Smooth muscle cell of the brain vasculature (primary cell): ENCODE data around the gene SH3RF3.

Source experiments
- DNase-seq: peaks from one replicate; pipeline ENCODE4 v3.0.0-alpha.2; 2012; ENCODE audit warnings: low read depth, low spot score

The SH3RF3 gene

DNA sequence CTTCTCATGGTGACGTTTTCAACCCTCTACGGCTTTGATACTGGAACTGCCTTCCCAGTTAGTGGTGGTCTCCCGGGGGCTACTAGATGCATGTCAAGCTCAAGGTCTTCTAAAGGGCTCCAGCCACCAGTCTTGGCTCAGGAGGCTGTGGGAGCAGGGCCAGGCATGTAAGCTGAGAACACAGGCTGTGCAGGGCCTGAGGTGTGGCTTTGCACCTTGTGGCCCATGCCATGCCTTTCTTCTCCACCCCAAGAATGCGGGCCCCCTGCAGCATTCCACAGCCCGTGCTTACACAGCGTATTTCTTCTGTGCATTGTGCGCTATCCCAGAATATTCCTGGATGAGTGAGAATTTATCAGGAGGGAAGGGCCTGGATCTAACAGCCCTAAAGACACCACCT is 339.9 kb downstream of the SH3RF3 start:
- DNase-seq = no peak

GRCh38 chr2:109471658-109472057 is 342.7 kb downstream of the SH3RF3 start:
- no peak for DNase-seq

DNA sequence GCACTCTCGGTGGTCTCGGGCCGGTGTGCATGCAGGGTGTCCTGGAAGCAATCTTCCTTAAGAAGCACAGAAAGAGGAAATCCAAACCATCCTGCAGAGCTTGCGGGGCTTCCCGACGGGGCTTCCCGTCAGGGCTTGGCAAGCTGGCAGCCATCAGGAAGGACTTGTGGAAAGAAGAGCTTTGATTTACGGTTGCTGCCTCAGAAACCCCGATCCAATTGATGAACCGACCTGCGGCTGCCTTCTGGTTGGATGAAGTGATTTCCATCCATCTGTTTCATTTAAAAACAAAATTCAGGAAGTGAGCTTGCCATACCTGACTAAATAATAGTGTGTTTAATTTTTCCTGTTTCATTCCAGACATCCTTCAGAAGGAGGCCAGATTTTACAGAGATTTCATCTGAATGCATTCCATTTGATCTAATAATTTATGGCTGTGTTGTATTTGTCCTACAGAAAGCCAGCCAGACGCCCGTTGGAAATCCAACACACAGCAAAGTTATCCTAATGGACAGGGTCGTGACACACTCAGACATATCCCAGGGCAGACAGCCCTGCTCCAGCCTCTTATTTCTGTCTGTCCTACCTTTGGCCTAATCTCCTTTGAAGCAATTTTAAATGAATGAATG is 343.4 kb downstream of the SH3RF3 start:
- no peak for DNase-seq

DNA sequence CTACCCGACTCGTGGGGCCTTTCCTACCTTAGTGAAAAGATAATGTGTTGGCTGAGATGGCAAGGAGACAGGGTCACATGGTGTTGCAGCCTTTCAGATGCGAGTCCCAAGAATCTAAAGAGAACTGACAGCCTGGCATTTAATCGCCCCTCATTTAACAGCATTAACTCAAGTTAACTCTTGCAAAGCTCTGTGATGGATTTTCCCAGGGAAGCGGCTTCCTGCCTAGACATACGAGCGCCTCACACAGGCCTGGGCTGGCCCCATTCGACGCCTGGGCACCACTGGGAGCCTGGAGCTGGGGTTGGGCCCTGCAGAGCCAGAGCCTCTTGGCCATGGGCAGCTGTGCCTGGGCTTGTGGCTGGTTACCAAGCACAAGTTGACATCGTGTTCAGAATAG is 344.0 kb downstream of the SH3RF3 start:
- DNase-seq = no peak

DNA sequence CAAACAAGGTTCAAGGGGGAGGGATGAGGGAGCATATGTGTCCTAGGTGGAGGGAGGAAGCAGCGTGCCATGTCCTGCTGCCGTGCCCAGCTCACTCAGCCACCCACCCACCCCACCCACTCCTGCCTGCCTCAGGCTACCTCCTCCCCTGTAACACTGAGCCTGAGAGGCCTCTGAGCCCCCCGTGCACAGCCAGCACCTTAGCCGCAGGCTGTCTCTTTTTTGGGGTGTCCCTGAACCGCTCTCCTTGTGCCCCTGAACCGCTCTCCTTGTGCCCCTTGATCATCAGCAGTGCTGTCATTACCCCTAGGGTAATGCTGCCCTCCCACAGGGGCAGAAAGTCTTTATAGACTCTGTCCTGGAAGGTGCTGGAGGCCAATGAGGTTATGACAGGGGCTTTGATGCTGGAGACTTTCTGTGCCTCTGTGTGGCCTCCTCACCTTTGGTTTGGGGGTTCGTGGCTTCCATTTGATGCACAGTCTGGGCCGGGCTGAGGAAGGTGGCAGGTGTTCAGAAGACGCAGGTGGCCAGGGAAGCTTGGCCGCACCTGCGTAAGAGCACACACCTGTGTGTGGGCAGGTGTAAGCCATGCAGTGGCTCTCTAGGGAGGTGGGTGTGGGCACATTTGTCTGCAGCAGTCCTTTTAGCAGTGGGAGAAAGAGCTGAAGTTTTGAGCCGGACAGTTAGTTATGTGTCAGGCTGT is 344.8 kb downstream of the SH3RF3 start:
- no peak for DNase-seq

DNA sequence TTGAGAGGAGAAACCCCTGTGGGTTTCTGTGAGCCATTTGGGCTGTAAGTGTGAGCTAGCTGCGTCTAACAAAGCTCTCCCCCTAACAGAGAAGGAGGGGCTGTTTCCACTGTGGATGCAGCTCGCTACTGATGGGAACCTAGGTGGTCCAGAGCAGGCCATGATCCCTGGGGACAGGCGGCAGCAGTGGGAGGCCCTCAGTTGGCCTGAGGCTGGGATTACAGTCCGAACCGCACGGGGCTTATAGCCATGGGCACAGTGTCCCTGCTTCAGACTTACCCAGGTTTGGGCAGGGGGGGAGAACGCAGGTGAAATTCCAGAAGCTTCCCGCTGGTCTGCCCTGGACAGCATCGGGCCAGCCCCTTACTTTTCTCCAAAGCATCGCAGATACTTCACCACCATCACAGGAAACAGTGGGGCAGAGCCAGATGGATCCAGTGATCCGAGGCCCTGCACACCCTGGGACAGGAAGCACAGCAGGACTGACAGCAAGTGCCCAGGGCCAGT is 345.4 kb downstream of the SH3RF3 start:
- DNase-seq = no peak

- DNase-seq = no peak
These were observed 346.7 kb downstream of the SH3RF3 start for GRCh38 chr2:109475531-109476210.

DNA sequence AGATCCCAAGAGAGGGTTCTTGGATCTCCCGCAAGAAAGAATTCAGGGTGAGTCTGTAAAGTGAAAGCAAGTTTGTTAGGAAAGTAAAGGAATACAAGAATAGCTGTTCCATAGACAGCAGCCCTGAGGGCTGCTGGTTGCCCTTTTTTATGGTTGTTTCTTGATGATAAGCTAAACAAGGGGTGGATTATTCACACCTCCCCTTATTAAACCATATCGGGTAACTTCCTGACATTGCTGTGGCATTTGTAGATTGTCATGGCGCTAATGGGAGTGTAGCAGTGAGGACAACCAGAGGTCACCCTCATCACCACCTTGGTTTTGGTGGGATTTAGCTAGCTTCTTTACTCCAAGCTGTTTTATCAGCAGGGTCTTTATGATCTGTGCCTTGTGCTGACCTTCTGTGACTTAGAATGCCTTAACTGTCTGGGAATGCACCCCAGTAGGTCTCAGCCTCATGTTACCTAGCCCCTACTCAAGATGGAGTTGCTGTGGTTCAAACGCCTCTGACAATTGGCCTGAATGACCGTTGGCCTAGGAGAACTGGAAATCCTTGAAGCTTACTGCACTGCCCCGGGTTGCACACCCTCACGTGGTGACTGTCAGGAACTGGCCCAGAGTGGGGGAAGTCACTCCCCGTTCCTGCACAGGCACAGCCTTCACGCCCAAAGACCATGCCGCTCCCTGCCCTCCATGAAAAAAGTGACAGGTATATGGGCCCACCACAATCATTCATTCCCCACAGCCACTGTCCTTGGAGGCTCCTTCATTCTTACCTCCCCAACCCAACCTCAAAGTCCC is 347.8 kb downstream of the SH3RF3 start:
- no peak for DNase-seq

GRCh38 chr2:109478906-109479493 is 350.0 kb downstream of the SH3RF3 start:
- DNase-seq = no peak

DNA sequence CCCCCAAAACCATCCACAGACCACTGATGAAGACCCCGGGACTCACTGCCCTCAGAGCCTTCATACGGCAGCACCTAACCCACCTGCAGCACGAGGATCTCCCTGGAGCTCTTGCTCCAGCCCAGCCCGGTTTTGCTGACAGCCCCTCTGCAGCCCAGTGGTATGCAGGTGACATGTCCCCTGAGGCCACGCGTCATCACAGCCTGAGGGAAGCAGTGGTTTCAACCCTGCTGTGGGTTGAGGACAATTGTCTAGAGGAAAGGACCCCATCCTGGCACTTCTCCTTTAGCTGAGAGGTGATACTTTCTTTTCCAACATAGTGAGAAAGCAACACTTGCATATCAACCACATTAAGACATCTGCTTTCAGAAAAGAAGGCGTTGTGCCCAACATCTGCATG is 350.8 kb downstream of the SH3RF3 start:
- DNase-seq = no peak

DNA sequence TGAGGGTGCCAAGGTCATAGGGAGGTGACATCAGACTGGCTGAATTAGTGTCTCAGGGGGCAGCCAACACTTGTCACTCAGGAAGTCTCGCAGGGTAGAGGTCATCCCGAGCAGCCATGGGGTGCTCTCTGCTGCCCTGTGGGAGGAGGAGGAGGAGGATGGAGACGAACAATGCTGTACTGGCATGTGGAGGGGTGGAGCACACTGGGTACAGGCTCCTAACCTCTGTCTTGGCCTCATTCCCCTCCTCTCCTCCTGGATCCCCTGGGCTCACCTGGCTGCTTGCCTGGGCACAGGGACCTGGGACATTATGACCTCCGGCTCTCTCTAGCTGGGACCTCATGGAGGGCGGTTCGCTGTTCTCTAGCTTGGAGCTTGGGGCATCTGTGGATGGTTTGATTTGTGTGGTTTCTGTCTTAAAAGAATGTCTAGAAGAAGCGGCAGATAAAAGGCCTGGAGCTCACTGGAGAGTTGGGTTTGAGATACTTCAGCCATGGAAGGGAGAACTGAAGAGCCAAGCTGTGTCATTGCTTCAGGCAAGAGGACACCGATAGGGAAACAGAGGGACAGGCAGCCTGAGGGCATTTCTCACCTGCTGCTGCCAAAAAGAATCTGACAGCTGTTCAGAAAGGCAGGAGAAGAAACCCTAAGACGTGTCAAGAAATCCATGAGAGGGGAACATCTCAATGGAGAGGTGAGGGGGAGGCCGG is 351.6 kb downstream of the SH3RF3 start:
- no peak for DNase-seq

- DNase-seq = no peak
These were observed 352.2 kb downstream of the SH3RF3 start for GRCh38 chr2:109481196-109481555.

GRCh38 chr2:109481599-109481998 is 352.6 kb downstream of the SH3RF3 start:
- DNase-seq = no peak

DNA sequence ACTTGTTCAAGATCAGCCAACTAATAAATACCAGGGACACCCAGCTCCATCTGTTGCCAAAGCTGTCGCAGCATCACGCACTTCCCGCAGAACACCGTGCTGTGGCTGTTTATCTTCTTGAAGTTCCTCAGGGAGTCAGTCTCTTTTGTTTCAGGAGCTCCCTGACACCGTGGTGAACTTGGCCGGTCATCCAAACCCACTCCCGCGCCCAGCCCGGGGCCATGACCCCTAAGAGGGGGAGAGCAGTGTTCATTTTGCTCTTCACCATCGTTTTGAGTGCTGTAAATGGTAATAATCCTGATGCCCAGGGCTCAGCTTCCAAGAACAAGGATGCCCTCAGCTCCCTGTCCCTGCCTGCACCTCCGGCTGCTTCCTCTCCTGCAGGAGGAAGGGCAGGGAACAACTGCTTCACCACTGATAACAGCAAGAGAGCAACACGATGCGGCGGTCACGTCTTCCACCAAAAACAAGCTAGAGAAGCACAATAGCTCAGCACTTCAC is 353.4 kb downstream of the SH3RF3 start:
- no peak for DNase-seq

GRCh38 chr2:109486711-109487535 is 357.9 kb downstream of the SH3RF3 start:
- no peak for DNase-seq

DNA sequence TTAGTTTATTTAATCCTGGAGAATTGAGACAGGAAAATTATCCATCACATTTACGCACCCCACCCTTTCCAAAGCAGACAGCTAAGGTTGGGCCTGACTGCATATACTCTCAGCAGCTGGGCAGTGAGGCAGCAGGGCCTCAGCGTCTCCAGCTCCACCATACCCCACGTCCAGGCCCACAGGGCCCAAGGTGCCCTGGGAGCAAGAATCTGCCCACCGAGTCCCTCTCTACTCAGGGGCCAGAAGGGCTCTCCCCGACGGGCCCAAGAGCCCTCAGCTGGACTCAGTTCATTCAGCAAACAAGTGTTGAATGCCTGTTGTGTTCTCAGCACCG is 358.5 kb downstream of the SH3RF3 start:
- DNase-seq = no peak

DNA sequence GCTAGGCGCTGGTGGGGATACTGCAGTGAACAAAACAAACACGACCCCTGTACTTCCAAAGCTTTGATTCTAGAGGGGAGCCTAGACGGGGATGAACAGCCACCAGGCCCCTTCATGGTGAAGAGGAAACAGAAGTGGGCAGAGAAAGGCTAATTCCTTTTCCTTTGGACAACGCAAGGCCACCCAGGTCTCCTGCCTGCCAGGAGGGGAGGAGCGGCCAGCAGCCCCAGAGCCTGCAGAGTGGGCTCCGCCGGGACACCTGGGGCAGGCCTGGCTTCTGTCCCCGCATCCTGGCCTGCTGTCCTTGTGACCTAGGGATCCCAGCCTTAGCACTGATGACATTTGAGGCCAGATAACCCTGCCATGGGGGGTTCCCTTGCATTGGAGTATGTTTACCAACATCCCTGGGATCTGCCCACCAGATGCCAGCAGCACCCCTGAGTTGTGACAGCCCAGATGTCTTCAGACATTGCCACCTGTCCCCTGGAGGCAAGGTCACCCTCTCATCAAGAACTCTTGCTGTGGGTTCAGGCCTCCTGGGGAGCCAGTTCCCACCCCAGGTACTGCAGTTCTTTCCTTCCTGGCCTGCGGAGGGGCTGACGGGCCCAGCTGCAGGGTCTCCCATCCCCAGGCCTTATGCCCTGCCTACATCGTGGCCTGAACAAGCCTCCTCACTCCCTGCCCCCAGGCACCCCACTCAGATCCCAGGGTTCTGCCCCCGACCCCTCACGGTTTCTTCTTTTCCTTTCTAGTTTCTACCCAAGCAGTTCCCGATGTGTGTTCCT is 359.1 kb downstream of the SH3RF3 start:
- no peak for DNase-seq

DNA sequence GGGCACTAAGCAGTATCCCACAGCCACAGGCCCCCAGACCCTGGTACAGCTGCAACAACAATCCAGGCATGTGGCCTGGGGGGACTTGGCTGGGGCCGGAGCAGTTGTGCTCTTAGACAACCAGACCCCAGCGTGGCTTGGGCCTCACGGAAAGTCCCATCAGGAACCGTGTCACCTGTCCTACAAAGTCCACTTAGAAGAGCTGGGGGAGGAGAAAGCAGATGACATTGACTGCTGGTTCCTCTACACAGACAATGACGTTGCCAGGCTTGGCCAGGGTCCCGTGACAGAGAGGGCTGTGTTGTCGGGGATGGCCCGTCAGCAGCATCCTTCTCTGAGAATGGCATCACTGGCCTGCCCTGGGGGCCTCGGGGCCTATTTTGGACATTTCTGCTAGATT is 360.3 kb downstream of the SH3RF3 start:
- DNase-seq = no peak
